Uterus (tissue), 4 donors: ENCODE results near the gene CEACAM16. TPM values are rescaled to one million over a fixed set of nuclear protein-coding genes. Genes with fewer than 3 reads are reported as not detected.

Experiments
- DNase-seq, 2 donors: peaks; one replicate each; pipeline ENCODE4 v3.0.0-alpha.2; 2019 to 2020
- H3K27ac ChIP-seq, 2 donors: fragments of 200-600 bp; sonication (generic); 1 replicate in 1 of 2; 2 replicates in 1 of 2; pipeline ENCODE4 v1.5.1; 2016 to 2018
- H3K27me3 ChIP-seq, 2 donors: fragments of 200-600 bp; sonication (generic); one replicate each; pipeline ENCODE4 v1.5.1; 2018 to 2019; ENCODE audit warnings: control low read depth in 1 of 2
- H3K36me3 ChIP-seq, 2 donors: fragments of 200-600 bp; sonication (generic); one replicate each; pipeline ENCODE4 v1.5.1; 2019; ENCODE audit warnings: control low read depth in 1 of 2
- H3K4me1 ChIP-seq, 2 donors: fragments of 200-600 bp; sonication (generic); one replicate each; pipeline ENCODE4 v1.5.1; 2018 to 2019; ENCODE audit warnings: control low read depth in 1 of 2
- H3K4me3 ChIP-seq, 2 donors: fragments of 200-600 bp; sonication (generic); 1 replicate in 1 of 2; 2 replicates in 1 of 2; pipeline ENCODE4 v1.5.1; 2018 to 2019; ENCODE audit warnings: mild to moderate bottlenecking in 1 of 2
- H3K9me3 ChIP-seq, 2 donors: fragments of 200-600 bp; sonication (generic); one replicate each; pipeline ENCODE4 v1.5.1; 2019; ENCODE audit warnings: control low read depth in 1 of 2
- CTCF ChIP-seq, 4 experiments: fragments of 200-600 bp in 2 of 4; fragments of 450-650 bp in 2 of 4; sonication (generic) in 2 of 4; IDR thresholded peaks; one replicate each; pipeline ENCODE4 v1.5.1; 2016 to 2019; ENCODE audit warnings: antibody characterized with exemption in 4 of 4, mild to moderate bottlenecking in 2 of 4, moderate library complexity in 1 of 4
- POLR2A ChIP-seq, 2 donors: fragments of 450-650 bp; IDR thresholded peaks; one replicate each; pipeline ENCODE4 v1.6.1; 2016; ENCODE audit warnings: antibody characterized with exemption in 2 of 2, mild to moderate bottlenecking in 1 of 2, moderate library complexity in 1 of 2
- intact Hi-C: fragments of 100-400 bp; cut with DNase I; formaldehyde crosslinking; loops from one replicate; pipeline ENCODE4 v1.15.1; 2023; ENCODE audit warnings: low total_unique reads
- total RNA-seq, 4 donors: library from RNA; depleted of rRNA in 3 of 4; stranded (reverse); fragments of >200 nt in 3 of 4; gene quantifications; one replicate each; pipeline versions ENCODE4 v1.1.0 to v1.2.4, GENCODE V29; 2014 to 2023
- donor health status: DM: yes; HTN: yes; CAD: no.

CEACAM16 gene
- total RNA-seq, 4 donors from 2014 or later = not detected

DNA sequence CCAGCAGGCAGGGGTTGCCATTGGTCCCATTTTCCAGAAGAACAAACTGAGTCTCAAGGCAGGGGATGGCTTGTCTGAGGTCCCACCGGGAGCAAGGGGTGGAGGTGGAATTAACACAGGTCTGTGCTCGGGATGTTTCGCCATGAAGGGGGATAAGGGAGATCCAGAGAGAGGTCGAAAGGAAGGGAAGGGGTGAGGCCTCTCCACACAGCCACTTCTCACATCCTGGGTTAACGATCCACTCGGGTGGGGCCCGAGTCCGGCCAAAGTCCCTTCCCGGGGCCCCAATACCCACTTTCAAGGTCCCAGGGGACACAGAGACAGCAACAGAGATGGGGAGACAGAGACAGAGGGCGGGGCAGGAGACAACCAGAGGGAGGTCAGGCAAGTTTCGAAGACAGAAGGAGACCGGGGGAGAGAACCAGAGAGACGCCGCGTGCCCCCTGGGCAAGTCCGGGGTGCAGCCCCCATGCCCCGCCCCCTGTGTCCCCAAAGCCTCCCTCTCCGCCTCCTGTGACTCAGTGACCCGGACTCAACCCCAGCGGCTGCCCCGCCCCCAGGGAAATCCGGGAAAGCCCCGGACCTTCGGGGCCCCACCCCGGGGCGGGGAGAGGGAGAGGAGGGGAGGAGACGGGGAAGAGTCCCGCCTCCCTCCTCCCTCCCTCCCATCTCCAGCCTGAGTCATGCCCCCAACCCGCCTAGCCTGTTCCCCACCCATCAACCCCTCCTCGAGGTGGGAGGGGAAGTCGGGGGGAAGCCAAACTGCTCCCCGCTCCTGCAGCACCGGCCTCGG is 48.2 kb downstream of the CEACAM16 start:
- intact Hi-C loops = no loop called here
- no peaks in the 10 kb centered on the region for H3K9me3 ChIP-seq
- no peaks in the 10 kb centered on the region for H3K27me3 ChIP-seq
- no peaks in the 10 kb centered on the region for H3K36me3 ChIP-seq
- peak in 1 of 4 experiments; percentile 1 for TF ChIP-seq CTCF (IDR thresholded peaks at IDR 0.05)
- peak; percentile 35 to 64 for TF ChIP-seq POLR2A (IDR thresholded peaks at IDR 0.05)
- DNase-seq = peak; percentile 96 to 97
- peak overlapping the region; percentile 91 to 94 for H3K27ac ChIP-seq
- peak overlapping the region; percentile 48 to 76 for H3K4me3 ChIP-seq
- H3K4me1 ChIP-seq = peaks cover 5 to 8% of the 10 kb centered on the region in 2 donors

- peak overlapping the region; percentile 91 to 94 for H3K27ac ChIP-seq
- intact Hi-C loops = no loop called here
- DNase-seq = peak; percentile 64 to 71
- peak overlapping the region; percentile 48 to 76 for H3K4me3 ChIP-seq
- no peaks in the 10 kb centered on the region for H3K27me3 ChIP-seq
- no peak for TF ChIP-seq POLR2A (IDR thresholded peaks at IDR 0.05)
- no peak for TF ChIP-seq CTCF (IDR thresholded peaks at IDR 0.05)
- H3K4me1 ChIP-seq = peaks cover 0 to 5% of the 10 kb centered on the region in 2 donors
- no peaks in the 10 kb centered on the region for H3K9me3 ChIP-seq
- no peaks in the 10 kb centered on the region for H3K36me3 ChIP-seq
Observed at GRCh38 chr19:44747739-44748425, 48.9 kb downstream of the CEACAM16 start.

DNA sequence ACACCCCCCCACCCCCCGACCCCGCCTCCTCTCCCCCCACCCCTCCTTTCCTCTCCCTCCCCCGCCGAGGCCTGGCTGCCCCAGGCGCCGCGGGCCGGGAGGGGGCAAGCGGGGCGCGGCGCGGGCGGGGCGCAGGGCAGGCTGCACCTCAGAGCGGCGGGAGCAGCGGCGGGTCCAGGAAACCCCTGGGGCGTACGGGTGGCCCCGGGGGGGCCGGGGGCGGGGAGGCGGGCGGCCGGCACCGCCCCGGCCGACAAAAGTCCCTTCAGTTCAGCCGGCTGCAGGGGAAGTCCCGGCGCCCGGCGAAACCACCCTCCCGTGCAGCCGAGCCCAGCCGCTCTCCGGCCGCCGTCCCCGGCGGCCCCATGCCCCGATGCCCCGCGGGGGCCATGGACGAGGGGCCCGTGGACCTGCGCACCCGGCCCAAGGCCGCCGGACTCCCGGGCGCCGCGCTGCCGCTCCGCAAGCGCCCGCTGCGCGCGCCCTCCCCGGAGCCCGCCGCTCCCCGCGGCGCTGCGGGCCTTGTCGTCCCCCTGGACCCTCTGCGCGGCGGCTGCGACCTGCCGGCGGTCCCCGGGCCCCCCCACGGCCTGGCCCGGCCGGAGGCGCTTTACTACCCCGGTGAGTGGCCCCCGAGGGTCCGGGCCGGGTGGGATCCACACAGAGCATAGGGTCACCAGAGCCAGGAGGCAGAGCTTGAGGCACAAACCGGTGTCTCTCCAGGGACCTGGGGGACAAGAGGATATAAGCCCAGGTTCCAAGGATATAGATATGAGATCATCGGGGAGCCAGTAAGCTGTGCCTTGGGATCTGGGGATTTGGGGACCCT is 49.7 kb downstream of the CEACAM16 start, which contains the start of gene BCL3:
BCL3 (plus strand) TSS at position 283 of the 829 bp plus-strand sequence; CDS start at position 366, 83 bp downstream.
- DNase-seq = peak; percentile 65 to 77
- Histone ChIP-seq H3K36me3 (no peaks in the 10 kb centered on the region), H3K9me3 (no peaks in the 10 kb centered on the region), H3K4me3 (peak within 1 kb of the TSS; percentile 48 to 76), H3K27ac (peak within 1 kb of the TSS; percentile 91 to 94), H3K27me3 (no peaks in the 10 kb centered on the region), H3K4me1 (peaks cover 0 to 5% of the 10 kb centered on the region in 2 donors)
- intact Hi-C loops = no loop called here
- TF ChIP-seq POLR2A (IDR thresholded peaks at IDR 0.05) = peak in 1 of 2 donors; percentile 35
- no peak for TF ChIP-seq CTCF (IDR thresholded peaks at IDR 0.05)

DNA sequence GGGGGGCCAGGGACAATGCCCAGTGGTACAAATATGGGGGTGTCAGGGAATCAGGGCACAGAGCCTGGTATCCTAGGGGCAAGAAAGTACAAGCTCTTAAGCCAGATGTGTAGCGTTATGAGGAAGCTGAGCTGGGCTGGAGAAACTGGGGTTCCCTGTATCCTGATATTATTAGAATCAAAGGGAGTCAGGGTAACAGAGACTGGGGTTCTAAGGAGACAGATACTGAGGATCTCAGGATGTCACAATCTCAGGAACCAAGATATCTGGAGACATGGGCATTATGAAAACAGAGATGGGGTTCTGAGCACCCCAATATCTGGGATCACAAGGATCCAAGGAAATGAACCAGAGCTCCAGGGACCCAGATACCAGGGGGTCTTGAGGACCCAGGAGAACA is 50.3 kb downstream of the CEACAM16 start:
- DNase-seq = no peak
- intact Hi-C loops = no loop called here
- H3K9me3 ChIP-seq = no peaks in the 10 kb centered on the region
- H3K4me1 ChIP-seq = peaks cover 0 to 6% of the 10 kb centered on the region in 2 donors
- TF ChIP-seq POLR2A (IDR thresholded peaks at IDR 0.05) (no peak), CTCF (IDR thresholded peaks at IDR 0.05) (no peak)
- no peaks in the 10 kb centered on the region for H3K36me3 ChIP-seq
- peak overlapping the region; percentile 48 to 76 for H3K4me3 ChIP-seq
- peak overlapping the region; percentile 91 to 94 for H3K27ac ChIP-seq
- no peaks in the 10 kb centered on the region for H3K27me3 ChIP-seq
